Measurements from ENCODE around the gene SIPA1L2. TPM values are rescaled to one million over a fixed set of nuclear protein-coding genes. Genes with fewer than 3 reads are reported as not detected.

SIPA1L2 gene
- total RNA-seq, 1 donor from 2014 or later: 14.9 TPM

DNA sequence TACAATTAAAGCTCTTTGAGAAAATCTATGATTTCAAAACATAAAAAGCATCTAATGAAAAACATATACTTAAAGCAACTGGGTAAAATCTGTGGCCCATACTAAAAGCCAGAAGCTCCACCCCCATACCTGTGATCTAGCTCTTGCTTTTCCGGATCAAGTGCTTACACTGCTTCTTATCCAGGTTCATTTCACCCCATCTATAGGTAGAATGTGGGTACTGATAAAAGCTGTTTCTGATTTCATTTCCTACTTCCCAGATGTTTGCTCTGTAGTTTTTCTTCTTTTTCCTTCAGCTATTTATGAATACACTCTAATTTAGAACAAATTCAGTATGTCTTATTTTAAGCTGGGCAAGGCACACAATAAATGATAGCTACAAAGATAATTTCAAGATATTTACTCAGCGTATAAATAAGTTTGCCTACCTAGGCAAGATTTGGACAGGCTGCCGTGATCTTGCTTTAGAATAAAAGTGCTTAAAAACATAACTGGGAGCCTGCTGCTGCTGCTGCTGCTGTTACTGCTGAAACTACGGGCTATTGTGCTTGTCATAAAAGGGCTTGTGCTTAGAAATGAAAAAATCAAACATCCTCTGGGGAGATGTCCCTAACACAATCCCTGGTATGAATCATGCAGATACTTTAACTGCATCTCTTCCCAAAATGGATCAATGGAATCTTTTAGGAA is 2.1 kb downstream of the SIPA1L2 start:
- Mint-ChIP-seq H3K36me3 (ENCODE audit: low read depth, unreplicated experiment) (no peaks in the 10 kb centered on the region), H3K9me3 (ENCODE audit: unreplicated experiment) (no peaks in the 10 kb centered on the region), H3K4me1 (ENCODE audit: low read depth, unreplicated experiment) (peaks cover 18% of the 10 kb centered on the region), H3K27ac (ENCODE audit: unreplicated experiment) (peak overlapping the region; percentile 77), H3K27me3 (ENCODE audit: low read depth, unreplicated experiment) (no peaks in the 10 kb centered on the region), H3K4me3 (ENCODE audit: unreplicated experiment) (peak overlapping the region; percentile 89)
- Histone ChIP-seq H3K79me2 (ENCODE audit: insufficient read depth, low read length) (peaks cover 41% of the 10 kb centered on the region), H2AFZ (ENCODE audit: low read depth, low read length) (no peak overlapping the region), H3K4me2 (ENCODE audit: low read length) (peak overlapping the region; percentile 91), H3K9ac (ENCODE audit: low read length) (peak overlapping the region; percentile 73), H3K27ac (ENCODE audit: low read depth, low read length) (no peak overlapping the region), H3K4me1 (ENCODE audit: insufficient read depth, low read length) (peaks cover 6% of the 10 kb centered on the region), H4K20me1 (ENCODE audit: insufficient read depth, low read length) (peaks cover 20% of the 10 kb centered on the region), H3K4me3 (ENCODE audit: insufficient read depth, low read depth, low read length) (no peak overlapping the region), H3K9me3 (ENCODE audit: insufficient read depth, low read depth, low read length) (no peaks in the 10 kb centered on the region), H3K36me3 (ENCODE audit: insufficient read depth, low read length) (no peaks in the 10 kb centered on the region), H3K27me3 (ENCODE audit: insufficient read depth, low read length) (peaks cover 2% of the 10 kb centered on the region)
- FAIRE-seq (no peak), DNase-seq (ENCODE audit: low read depth) (peak; percentile 34)
- TF ChIP-seq EZH2 (IDR thresholded peaks at IDR 0.05; ENCODE audit: insufficient read depth, low read length): no peak
- TF ChIP-seq, protein P1, sequence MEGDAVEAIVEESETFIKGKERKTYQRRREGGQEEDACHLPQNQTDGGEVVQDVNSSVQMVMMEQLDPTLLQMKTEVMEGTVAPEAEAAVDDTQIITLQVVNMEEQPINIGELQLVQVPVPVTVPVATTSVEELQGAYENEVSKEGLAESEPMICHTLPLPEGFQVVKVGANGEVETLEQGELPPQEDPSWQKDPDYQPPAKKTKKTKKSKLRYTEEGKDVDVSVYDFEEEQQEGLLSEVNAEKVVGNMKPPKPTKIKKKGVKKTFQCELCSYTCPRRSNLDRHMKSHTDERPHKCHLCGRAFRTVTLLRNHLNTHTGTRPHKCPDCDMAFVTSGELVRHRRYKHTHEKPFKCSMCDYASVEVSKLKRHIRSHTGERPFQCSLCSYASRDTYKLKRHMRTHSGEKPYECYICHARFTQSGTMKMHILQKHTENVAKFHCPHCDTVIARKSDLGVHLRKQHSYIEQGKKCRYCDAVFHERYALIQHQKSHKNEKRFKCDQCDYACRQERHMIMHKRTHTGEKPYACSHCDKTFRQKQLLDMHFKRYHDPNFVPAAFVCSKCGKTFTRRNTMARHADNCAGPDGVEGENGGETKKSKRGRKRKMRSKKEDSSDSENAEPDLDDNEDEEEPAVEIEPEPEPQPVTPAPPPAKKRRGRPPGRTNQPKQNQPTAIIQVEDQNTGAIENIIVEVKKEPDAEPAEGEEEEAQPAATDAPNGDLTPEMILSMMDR (IDR thresholded peaks at IDR 0.05; ENCODE audit: insufficient read depth, low read depth, low read length): peak; percentile 49

DNA sequence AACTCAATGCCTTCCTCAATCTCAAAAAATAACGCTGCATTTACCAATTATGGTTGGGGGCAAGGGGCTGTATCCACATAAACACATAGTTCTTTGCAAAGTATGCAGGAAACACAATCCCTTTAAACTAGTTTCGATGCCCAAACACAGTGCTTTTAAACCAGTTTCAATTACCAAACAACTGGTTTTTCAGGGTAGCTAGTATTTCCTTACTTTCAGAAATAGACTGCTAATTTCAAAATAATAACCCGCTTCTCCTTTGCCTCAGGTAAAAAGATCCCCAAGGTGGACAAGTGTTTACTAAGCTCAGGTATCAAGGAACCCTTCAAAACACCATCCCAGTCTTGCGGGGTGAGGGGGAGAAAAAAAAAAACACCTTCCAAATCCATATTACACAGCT is 2.8 kb downstream of the SIPA1L2 start:
- H3K9me3 Mint-ChIP-seq (ENCODE audit: unreplicated experiment): no peaks in the 10 kb centered on the region
- no peaks in the 10 kb centered on the region for H3K27me3 Mint-ChIP-seq (ENCODE audit: low read depth, unreplicated experiment)
- H3K4me1 Mint-ChIP-seq (ENCODE audit: low read depth, unreplicated experiment): peaks cover 18% of the 10 kb centered on the region
- peak overlapping the region; percentile 77 for H3K27ac Mint-ChIP-seq (ENCODE audit: unreplicated experiment)
- FAIRE-seq (no peak), DNase-seq (ENCODE audit: low read depth) (no peak)
- no peak overlapping the region for H3K4me3 Mint-ChIP-seq (ENCODE audit: unreplicated experiment)
- Histone ChIP-seq H3K9me3 (ENCODE audit: insufficient read depth, low read depth, low read length) (no peaks in the 10 kb centered on the region), H3K36me3 (ENCODE audit: insufficient read depth, low read length) (no peaks in the 10 kb centered on the region), H2AFZ (ENCODE audit: low read depth, low read length) (no peak overlapping the region), H3K4me1 (ENCODE audit: insufficient read depth, low read length) (peaks cover 6% of the 10 kb centered on the region), H4K20me1 (ENCODE audit: insufficient read depth, low read length) (peaks cover 20% of the 10 kb centered on the region), H3K79me2 (ENCODE audit: insufficient read depth, low read length) (peaks cover 46% of the 10 kb centered on the region), H3K27me3 (ENCODE audit: insufficient read depth, low read length) (peaks cover 2% of the 10 kb centered on the region), H3K9ac (ENCODE audit: low read length) (no peak overlapping the region), H3K27ac (ENCODE audit: low read depth, low read length) (no peak overlapping the region), H3K4me2 (ENCODE audit: low read length) (peak overlapping the region; percentile 91), H3K4me3 (ENCODE audit: insufficient read depth, low read depth, low read length) (no peak overlapping the region)
- no peaks in the 10 kb centered on the region for H3K36me3 Mint-ChIP-seq (ENCODE audit: low read depth, unreplicated experiment)
- TF ChIP-seq, protein P1 (IDR thresholded peaks at IDR 0.05; ENCODE audit: insufficient read depth, low read depth, low read length): no peak
- no peak for TF ChIP-seq EZH2 (IDR thresholded peaks at IDR 0.05; ENCODE audit: insufficient read depth, low read length)

DNA sequence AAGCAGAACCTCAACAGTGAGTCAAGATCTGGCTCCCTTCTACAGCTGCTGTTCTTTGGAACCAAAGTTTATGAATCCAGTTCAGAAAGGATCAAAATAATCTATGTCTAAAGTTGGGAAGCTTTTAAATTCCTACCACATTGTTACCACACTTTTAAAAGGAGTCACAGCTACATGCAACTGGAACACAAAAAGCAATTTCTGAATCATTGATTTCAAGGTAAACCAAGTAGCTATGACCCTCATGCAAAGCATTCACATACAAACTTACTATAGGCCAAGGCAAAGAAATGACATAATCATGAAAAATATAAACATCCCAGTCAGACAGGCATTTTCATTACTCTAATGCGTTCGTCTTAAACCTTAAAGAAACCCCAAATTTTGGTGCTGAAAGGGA is 3.5 kb downstream of the SIPA1L2 start:
- H3K4me3 Mint-ChIP-seq (ENCODE audit: unreplicated experiment): no peak overlapping the region
- no peaks in the 10 kb centered on the region for H3K9me3 Mint-ChIP-seq (ENCODE audit: unreplicated experiment)
- H2AFZ ChIP-seq (ENCODE audit: low read depth, low read length): no peak overlapping the region
- H3K4me1 ChIP-seq (ENCODE audit: insufficient read depth, low read length): peaks cover 6% of the 10 kb centered on the region
- no peak overlapping the region for H3K4me3 ChIP-seq (ENCODE audit: insufficient read depth, low read depth, low read length)
- peak; percentile 53 for DNase-seq (ENCODE audit: low read depth)
- peaks cover 18% of the 10 kb centered on the region for H3K4me1 Mint-ChIP-seq (ENCODE audit: low read depth, unreplicated experiment)
- H3K27ac Mint-ChIP-seq (ENCODE audit: unreplicated experiment): no peak overlapping the region
- H3K27ac ChIP-seq (ENCODE audit: low read depth, low read length): no peak overlapping the region
- FAIRE-seq: no peak
- no peaks in the 10 kb centered on the region for H3K36me3 ChIP-seq (ENCODE audit: insufficient read depth, low read length)
- peaks cover 20% of the 10 kb centered on the region for H4K20me1 ChIP-seq (ENCODE audit: insufficient read depth, low read length)
- no peaks in the 10 kb centered on the region for H3K9me3 ChIP-seq (ENCODE audit: insufficient read depth, low read depth, low read length)
- peaks cover 2% of the 10 kb centered on the region for H3K27me3 ChIP-seq (ENCODE audit: insufficient read depth, low read length)
- peak overlapping the region; percentile 91 for H3K4me2 ChIP-seq (ENCODE audit: low read length)
- no peaks in the 10 kb centered on the region for H3K36me3 Mint-ChIP-seq (ENCODE audit: low read depth, unreplicated experiment)
- no peak overlapping the region for H3K9ac ChIP-seq (ENCODE audit: low read length)
- H3K79me2 ChIP-seq (ENCODE audit: insufficient read depth, low read length): peaks cover 50% of the 10 kb centered on the region
- no peaks in the 10 kb centered on the region for H3K27me3 Mint-ChIP-seq (ENCODE audit: low read depth, unreplicated experiment)
- TF ChIP-seq, protein P1 (IDR thresholded peaks at IDR 0.05; ENCODE audit: insufficient read depth, low read depth, low read length): no peak
- TF ChIP-seq EZH2 (IDR thresholded peaks at IDR 0.05; ENCODE audit: insufficient read depth, low read length): no peak
